K562 (cell line): ENCODE results near the gene RBPJ. TPM values are rescaled to one million over a fixed set of nuclear protein-coding genes. Genes with fewer than 3 reads are reported as not detected.

ENCODE experiments used
- ATAC-seq: fragments of 200-7000 bp; cut with Tn5 transposase; 3 replicates; pipeline ENCODE4 v1.9.1; 2020; ENCODE audit warnings: moderate library complexity
- BruUV-seq: library from RNA; stranded (reverse); fragments of 400-500 nt; replicated peaks from 2 replicates; lab custom pipeline; 2021; lab: Mats Ljungman, UMichigan
- CTCF ChIA-PET: fragments of 300-600 bp; formaldehyde crosslinking; extraction: SDS; loops from one replicate; lab custom pipeline; 2021; ENCODE audit warnings: low intra/inter-chr PET ratio; lab: Yijun Ruan, JAX
- POLR2A ChIA-PET: fragments of 300-600, 350-650 bp; sonication (Branson Sonifier 250); formaldehyde crosslinking; extraction: SDS; loops from one replicate; lab custom pipeline; 2021; ENCODE audit warnings: antibody characterized with exemption, inconsistent platforms; lab: Yijun Ruan, JAX
- DNase-seq, 4 experiments: peaks; one replicate each; pipeline versions ENCODE4 v3.0.0 to v3.0.0-alpha.2; 2011 to 2018; ENCODE audit warnings: low spot score in 3 of 4, mixed read lengths in 3 of 4; ENCODE audit errors: extremely low read depth in 1 of 4
- FAIRE-seq: peaks from 2 replicates; lab custom pipeline; 2011; peaks lifted over from hg19 to GRCh38; lab: Jason Lieb, UNC
- H2AFZ ChIP-seq: 2 replicates; pipeline ENCODE4 v1.6.0; 2011; ENCODE audit warnings: low read depth, low read length, control low read depth, inconsistent platforms
- H3K27ac ChIP-seq: fragments of 200-600 bp; 3 replicates; pipeline ENCODE4 v1.8.0; 2011; ENCODE audit warnings: low read depth, mild to moderate bottlenecking, control low read depth, inconsistent platforms, low read length, moderate library complexity, mixed read lengths; ENCODE audit errors: extremely low read depth
- H3K27me3 ChIP-seq, 2 experiments: fragments of 300-600 bp in 1 of 2; 2 replicates in 1 of 2; 3 replicates in 1 of 2; pipeline versions ENCODE4 v1.6.0 to v1.8.0; 2011; ENCODE audit warnings: inconsistent platforms in 2 of 2, low read length in 2 of 2, mild to moderate bottlenecking in 1 of 2, mixed read lengths in 1 of 2, moderate library complexity in 1 of 2; ENCODE audit not compliant: control insufficient read depth in 2 of 2, insufficient read depth in 2 of 2
- H3K36me3 ChIP-seq: fragments of 300-600 bp; 3 replicates; pipeline ENCODE4 v1.8.0; 2011; ENCODE audit warnings: mild to moderate bottlenecking, low read length, inconsistent platforms; ENCODE audit not compliant: control insufficient read depth, insufficient read depth
- H3K4me1 ChIP-seq, 2 experiments: fragments of 200-600 bp in 1 of 2; replicated peaks in 1 of 2; 2 replicates in 1 of 2; 3 replicates in 1 of 2; pipeline versions ENCODE4 v1.5.1 to v1.8.0; 2011; ENCODE audit warnings: inconsistent platforms in 2 of 2, low read length in 2 of 2, mild to moderate bottlenecking in 1 of 2, mixed read lengths in 1 of 2, moderate library complexity in 1 of 2; ENCODE audit not compliant: control insufficient read depth in 2 of 2, insufficient read depth in 2 of 2
- H3K4me2 ChIP-seq: 2 replicates; pipeline ENCODE4 v1.6.1; 2011; ENCODE audit warnings: low read length, control low read depth, inconsistent platforms, mixed read lengths; ENCODE audit not compliant: insufficient read depth
- H3K4me3 ChIP-seq: fragments of 200-600 bp; sonication (generic), shearing (Covaris generic); 2 replicates; pipeline ENCODE4 v1.5.1; 2016; ENCODE audit warnings: control low read depth, inconsistent platforms
- H3K79me2 ChIP-seq: fragments of 200-600 bp; 3 replicates; pipeline ENCODE4 v1.8.0; 2011; ENCODE audit warnings: low read length, inconsistent platforms; ENCODE audit not compliant: control insufficient read depth, insufficient read depth
- H3K9ac ChIP-seq, 2 experiments: 2 replicates each; pipeline versions ENCODE4 v1.6.0 to v1.6.1; 2011; ENCODE audit warnings: low read depth in 2 of 2, low read length in 2 of 2, control low read depth in 1 of 2, inconsistent platforms in 1 of 2, mild to moderate bottlenecking in 1 of 2, mixed read lengths in 1 of 2; ENCODE audit not compliant: insufficient read depth in 1 of 2
- H3K9me1 ChIP-seq: one replicate; pipeline ENCODE4 v1.6.0; 2011; ENCODE audit warnings: inconsistent platforms, mild to moderate bottlenecking, low read length, moderate library complexity; ENCODE audit not compliant: control insufficient read depth, insufficient read depth
- H3K9me3 ChIP-seq: replicated peaks from 2 replicates; pipeline ENCODE4 v1.5.1; 2011; ENCODE audit warnings: low read depth, low read length, inconsistent platforms; ENCODE audit not compliant: control insufficient read depth, insufficient read depth
- H4K20me1 ChIP-seq: replicated peaks from 2 replicates; pipeline ENCODE4 v1.6.1; 2011; ENCODE audit warnings: low read length, inconsistent platforms, mixed read lengths; ENCODE audit not compliant: control insufficient read depth, insufficient read depth
- ATF4 ChIP-seq: fragments of 450-650 bp; formaldehyde crosslinking; IDR thresholded peaks from 2 replicates; pipeline ENCODE4 v1.4.0; 2022; ENCODE audit warnings: mild to moderate bottlenecking, moderate library complexity
- BRF1 ChIP-seq: IDR thresholded peaks from 3 replicates; pipeline ENCODE4 v1.6.1; 2011; ENCODE audit warnings: borderline replicate concordance, mild to moderate bottlenecking; ENCODE audit not compliant: insufficient read length; ENCODE audit errors: extremely low read depth
- CBFA2T3 ChIP-seq: fragments of 450-650 bp; IDR thresholded peaks from 2 replicates; pipeline ENCODE4 v1.6.1; 2017
- KAT2B ChIP-seq: IDR thresholded peaks from one replicate; pipeline ENCODE4 v1.6.1; 2012; ENCODE audit warnings: low read depth, mild to moderate bottlenecking, control low read depth, inconsistent platforms, low read length, moderate library complexity
- KHSRP ChIP-seq: fragments of 450-650 bp; IDR thresholded peaks from 2 replicates; pipeline ENCODE4 v1.6.1; 2017
- SMARCC2 ChIP-seq: fragments of 450-650 bp; IDR thresholded peaks from 2 replicates; pipeline ENCODE4 v1.6.1; 2017; ENCODE audit warnings: antibody characterized with exemption, moderate library complexity, mild to moderate bottlenecking, low read depth
- ZBTB1 ChIP-seq: sonication (generic); formaldehyde crosslinking; IDR thresholded peaks from 2 replicates; pipeline ENCODE4 v1.8.1; 2023; ENCODE audit warnings: missing genetic modification reagents, low read depth, mild to moderate bottlenecking, borderline replicate concordance
- ZNF12 ChIP-seq: sonication (generic); formaldehyde crosslinking; IDR thresholded peaks from 2 replicates; pipeline ENCODE4 v1.4.0; 2020; ENCODE audit warnings: mild to moderate bottlenecking, missing genetic modification reagents
- ZNF239 ChIP-seq: fragments of 250-450 bp; sonication (Bioruptor Pico); IDR thresholded peaks from 2 replicates; pipeline ENCODE4 v1.4.0; 2020; ENCODE audit warnings: mild to moderate bottlenecking
- WGBS: fragments of 100-300 bp; shearing (Covaris generic); methylation state at CpG from one replicate; pipeline ENCODE4 v1.1.6; 2016; ENCODE audit warnings: low coverage, mixed read lengths; ENCODE audit not compliant: insufficient coverage; ENCODE audit errors: missing lambda C conversion rate; 5-methylcytosine and 5-hydroxymethylcytosine counted together
- in situ Hi-C: fragments of 300-500 bp; cut with MboI; formaldehyde crosslinking; loops from 4 replicates; pipeline ENCODE4 v1.15.0; 2018; ENCODE audit warnings: inconsistent platforms, mixed read lengths
- intact Hi-C: fragments of 100-400 bp; cut with micrococcal nuclease; formaldehyde crosslinking; loops from 2 replicates; pipeline ENCODE4 v1.14.2; 2022
- polyA plus RNA-seq, 8 experiments: library from polyadenylated mRNA; depleted of rRNA in 4 of 8; stranded (reverse) in 5 of 8; unstranded in 3 of 8; fragments of >200 nt; fragmentation: Nextera tagmentation in 2 of 8; fragmentation: Illumina TruSeq in 1 of 8; extraction: Ambion mirVana in 2 of 8; extraction: Trizol in 1 of 8; gene quantifications; 2 replicates each; pipeline versions ENCODE4 v1.2.1 to v1.2.3, GENCODE V29; 2011 to 2014; ENCODE audit warnings: inconsistent platforms in 1 of 8, missing spikeins in 1 of 8
- total RNA-seq, 7 experiments: library from RNA; depleted of rRNA in 6 of 7; stranded (reverse); fragments of >200 nt in 6 of 7; fragmentation: Illumina TruSeq in 2 of 7; extraction: Trizol in 2 of 7; gene quantifications; 2 replicates each; pipeline versions ENCODE4 v1.2.1 to v1.2.3, GENCODE V29; 2011 to 2021; ENCODE audit warnings: low replicate concordance in 1 of 7

Gene RBPJ
- total and polyA plus RNA-seq, 9 of the 15 experiments (the other 6 are each of a cell fraction or from before 2014, with no cell fraction given) = 17.2 to 49.4 (median 33.8) TPM

DNA sequence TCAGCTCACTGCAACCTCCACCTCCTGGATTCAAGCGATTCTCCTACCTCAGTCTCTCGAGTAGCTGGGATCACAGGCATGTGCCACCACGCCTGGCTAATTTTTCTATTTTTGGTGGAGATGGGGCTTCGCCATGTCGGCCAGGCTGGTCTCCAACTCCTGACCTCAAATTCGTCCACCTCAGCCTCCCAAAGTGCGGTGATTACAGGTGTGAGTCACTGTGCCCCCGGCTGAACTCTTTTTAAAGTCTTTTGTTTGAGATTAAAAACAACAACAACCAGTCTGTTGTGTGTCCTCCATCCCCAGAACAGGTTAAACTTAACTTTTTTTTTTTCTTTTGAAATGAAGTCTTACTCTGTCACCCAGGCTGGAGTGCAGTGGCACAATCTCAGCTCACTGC lies 36.3 kb upstream of the RBPJ start:
- Histone ChIP-seq H3K9me1 (no peaks in the 10 kb centered on the region), H3K4me3 (no peak overlapping the region), H3K36me3 (no peaks in the 10 kb centered on the region), H3K9ac (no peak overlapping the region), H3K4me1 (no peaks in the 10 kb centered on the region), H2AFZ (no peak overlapping the region), H3K4me2 (no peak overlapping the region), H3K27ac (no peak overlapping the region), H3K27me3 (peaks cover 2 to 18% of the 10 kb centered on the region in 2 experiments; a peak in 4 of 5 replicates), H4K20me1 (no peaks in the 10 kb centered on the region), H3K9me3 (no peaks in the 10 kb centered on the region), H3K79me2 (no peaks in the 10 kb centered on the region)
- ChIA-PET POLR2A (no interaction called here), CTCF (no interaction called here)
- no peak for FAIRE-seq
- 0% methylated on average over 8 of the region's 8 CpGs for WGBS
- TF ChIP-seq SMARCC2 (no peak), KAT2B (no peak), ZNF239 (no peak), CBFA2T3 (no peak), KHSRP (no peak), ATF4 (CRISPR knock-in tag) (no peak), BRF1 (no peak), ZNF12 (CRISPR knock-in tag) (no peak), ZBTB1 (CRISPR knock-in tag) (no peak)
- in situ Hi-C loops = no loop called here
- intact Hi-C loops = no loop called here
- no TSS peak for BruUV-seq
- DNase-seq = no peak
- ATAC-seq = no peak
